ENCODE data around the gene SPATA31E1.

Gene SPATA31E1

GRCh38 chr9:87863882-87864465 lies 18.7 kb upstream of the SPATA31E1 start:
- DNase-seq (ENCODE audit: low read depth, low spot score): no peak

DNA sequence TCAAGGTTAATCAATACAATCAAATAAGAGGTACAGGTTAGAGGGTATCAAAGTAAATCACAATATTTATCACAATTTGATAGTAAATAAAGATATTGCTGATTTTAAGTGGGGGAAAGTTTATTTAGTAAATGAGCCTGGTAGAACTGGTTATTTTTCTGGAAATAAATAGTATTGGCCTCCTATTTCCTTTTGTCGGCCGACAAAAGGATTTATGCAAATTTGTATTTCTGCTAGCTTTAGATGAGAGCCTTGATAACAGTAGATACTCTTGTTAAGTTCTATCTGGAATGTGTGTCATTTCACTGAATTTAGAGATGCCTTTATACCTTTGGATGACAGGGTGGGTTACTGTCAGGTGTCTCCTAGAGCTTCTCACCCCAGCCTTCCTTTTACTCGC lies 17.8 kb upstream of the SPATA31E1 start:
- DNase-seq (ENCODE audit: low read depth, low spot score): no peak

GRCh38 chr9:87865626-87866025 lies 17.1 kb upstream of the SPATA31E1 start:
- DNase-seq (ENCODE audit: low read depth, low spot score): no peak

DNA sequence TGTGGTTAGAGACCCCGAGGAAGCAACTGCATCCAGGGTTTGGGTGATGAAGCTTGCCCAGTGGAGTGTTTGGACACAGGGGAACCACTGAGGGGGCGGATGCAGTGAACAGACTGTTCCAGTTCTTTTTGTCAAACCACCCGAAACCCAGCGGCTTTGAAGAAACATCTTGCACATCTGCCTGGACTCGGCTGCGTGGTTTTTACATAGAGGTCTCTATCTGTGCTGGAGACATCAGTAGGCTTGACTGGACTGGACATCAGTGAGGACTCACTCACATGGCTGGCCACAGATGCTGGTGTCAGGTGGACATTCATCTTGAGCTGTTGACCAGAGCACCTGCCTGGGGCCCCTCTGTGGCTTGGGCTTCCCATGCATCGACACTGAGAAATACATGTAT lies 15.3 kb upstream of the SPATA31E1 start:
- no peak for DNase-seq (ENCODE audit: low read depth, low spot score)

DNA sequence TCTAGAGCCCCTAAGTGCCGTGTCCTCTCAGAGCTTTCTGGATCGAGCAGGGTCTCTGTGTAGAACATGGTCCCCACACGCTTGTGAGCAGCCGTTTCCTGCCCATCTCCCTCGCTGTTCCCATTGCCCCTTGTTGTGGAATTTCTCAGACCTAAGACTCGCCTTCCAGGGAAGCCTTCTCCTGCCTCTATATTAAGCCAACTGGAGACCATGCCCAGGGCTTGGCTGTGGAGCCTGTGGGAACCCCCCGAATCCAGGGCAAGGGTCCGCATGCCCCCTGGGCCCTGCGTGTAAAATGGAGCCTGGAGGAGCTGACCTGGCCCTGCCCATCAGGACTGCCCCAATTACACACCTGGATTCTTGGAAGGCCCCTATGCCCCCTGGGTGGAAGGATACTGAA lies 14.5 kb upstream of the SPATA31E1 start:
- DNase-seq (ENCODE audit: low read depth, low spot score): no peak

DNA sequence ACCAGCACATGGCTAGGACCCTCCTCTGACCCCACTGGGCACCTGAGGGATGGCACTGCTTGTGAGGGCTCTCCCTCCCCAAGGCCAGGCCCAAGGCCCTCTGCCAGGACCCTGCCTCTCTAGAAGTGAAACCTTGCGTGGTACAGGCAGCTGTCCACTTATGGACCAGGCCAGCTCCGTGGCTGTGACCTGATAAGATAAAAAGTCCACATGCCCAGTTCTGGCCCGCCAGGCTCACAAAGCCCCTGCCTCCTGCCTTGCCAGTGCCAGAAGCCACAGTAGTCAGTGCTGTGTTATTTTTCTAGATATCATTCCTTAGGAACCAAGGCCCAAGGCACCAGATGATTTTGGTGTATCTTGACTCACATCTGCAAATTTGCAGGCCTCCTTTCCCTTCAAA lies 14.0 kb upstream of the SPATA31E1 start:
- no peak for DNase-seq (ENCODE audit: low read depth, low spot score)

- no peak for DNase-seq (ENCODE audit: low read depth, low spot score)
Measured at GRCh38 chr9:87869082-87869481, 13.6 kb upstream of the SPATA31E1 start.

- DNase-seq (ENCODE audit: low read depth, low spot score): no peak
Measured at GRCh38 chr9:87871425-87872078, 11.1 kb upstream of the SPATA31E1 start.

- DNase-seq (ENCODE audit: low read depth, low spot score): no peak
Measured at GRCh38 chr9:87872079-87872624, 10.5 kb upstream of the SPATA31E1 start.

- no peak for DNase-seq (ENCODE audit: low read depth, low spot score)
Measured at GRCh38 chr9:87873607-87874303, 8.9 kb upstream of the SPATA31E1 start.

DNA sequence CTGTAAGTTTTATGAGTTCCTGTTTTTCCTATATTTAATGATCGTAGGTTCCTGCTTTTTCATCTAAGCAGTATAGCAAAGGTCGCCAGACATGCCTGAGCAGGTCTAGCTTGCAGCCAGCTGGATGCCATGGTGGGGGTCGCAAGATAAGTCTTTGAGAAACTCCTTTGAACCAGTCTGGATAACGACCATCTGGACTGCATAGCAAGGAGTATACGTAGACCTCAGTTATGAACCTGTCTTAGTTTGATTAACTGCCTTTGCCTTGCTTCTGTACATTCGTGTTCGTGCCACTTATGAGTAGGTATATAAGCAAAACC lies 8.4 kb upstream of the SPATA31E1 start:
- DNase-seq (ENCODE audit: low read depth, low spot score): no peak

GRCh38 chr9:87875060-87875459 lies 7.6 kb upstream of the SPATA31E1 start:
- DNase-seq (ENCODE audit: low read depth, low spot score): no peak

DNA sequence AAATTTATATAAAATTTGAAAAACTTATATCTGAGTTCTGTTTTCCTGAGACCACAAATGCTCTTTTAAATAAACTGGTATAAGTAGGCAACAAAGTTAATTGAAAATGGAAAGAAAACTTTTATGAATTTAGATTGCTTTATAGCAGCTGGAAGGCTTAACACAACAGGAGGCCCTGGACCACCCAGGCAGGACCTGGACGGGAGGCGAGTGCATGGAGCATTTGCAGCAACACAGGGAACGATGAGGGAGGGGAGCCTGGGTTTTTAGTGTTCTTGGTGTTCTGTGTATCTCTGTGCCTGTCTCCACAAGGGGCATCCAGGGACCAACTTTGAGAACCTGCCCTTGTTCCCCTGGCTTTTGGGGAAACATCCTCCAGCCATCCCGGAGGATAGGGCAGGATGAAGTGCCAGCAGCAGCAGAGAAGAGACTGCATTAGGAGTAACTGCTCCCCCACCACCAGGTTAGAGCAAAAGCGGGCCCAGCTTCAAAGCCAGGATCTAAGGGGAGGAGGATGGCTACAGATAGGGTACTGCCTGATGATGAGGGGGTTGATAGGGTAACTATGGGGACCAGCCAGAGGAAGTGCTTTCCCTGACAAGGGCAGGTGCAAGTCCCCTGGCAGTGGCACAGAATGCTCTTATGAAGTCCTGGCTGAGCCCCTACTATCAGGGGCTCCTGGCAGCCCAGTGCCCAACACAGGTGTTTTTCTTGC lies 6.7 kb upstream of the SPATA31E1 start:
- DNase-seq (ENCODE audit: low read depth, low spot score): no peak

DNA sequence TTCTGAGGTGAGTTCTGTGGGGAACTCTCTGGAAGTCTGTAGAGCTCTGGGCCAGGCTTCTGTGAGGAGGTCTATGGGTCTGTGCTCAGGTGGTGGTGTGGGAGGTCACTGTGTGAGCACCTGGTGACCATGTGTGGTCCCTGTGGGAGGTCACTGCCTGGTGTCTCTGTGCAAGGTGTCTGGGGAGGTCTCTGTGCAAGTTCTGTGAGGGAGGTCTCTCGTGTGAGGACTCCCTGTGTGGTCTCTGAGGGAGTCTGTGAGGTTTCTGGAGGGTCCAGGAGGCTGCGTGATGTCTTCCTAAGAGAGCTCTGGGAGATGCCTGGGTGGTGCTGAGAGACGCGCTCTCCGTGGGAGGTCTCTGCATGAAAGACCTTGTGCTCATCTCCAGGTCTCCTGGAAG lies 6.0 kb upstream of the SPATA31E1 start:
- DNase-seq (ENCODE audit: low read depth, low spot score): no peak

DNA sequence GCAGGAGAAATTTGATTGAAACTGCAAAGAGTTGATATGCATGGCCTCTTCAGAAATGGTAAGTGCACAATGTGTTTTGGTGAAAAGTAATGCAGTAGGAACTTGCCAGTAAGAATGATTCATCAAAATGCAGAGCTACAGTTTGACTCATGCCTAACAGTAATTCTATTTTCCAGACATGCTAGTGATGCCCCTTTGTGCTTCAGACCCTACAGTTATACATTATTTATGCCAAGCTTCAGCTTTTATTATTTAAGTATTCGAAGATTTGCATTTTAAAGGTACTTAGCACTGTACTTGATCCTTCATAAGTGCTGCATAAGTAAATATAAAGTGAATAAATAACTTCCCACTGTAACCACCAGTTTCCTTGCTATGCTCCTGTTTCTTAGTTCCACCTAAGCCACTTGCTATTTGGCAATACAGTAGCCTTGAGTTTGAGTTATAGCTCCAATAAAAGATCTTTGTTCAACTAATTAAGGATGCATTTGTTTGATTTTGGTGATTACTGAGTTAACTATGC lies 3.6 kb upstream of the SPATA31E1 start:
- no peak for DNase-seq (ENCODE audit: low read depth, low spot score)

GRCh38 chr9:87880116-87880515 lies 2.6 kb upstream of the SPATA31E1 start:
- DNase-seq (ENCODE audit: low read depth, low spot score): no peak

DNA sequence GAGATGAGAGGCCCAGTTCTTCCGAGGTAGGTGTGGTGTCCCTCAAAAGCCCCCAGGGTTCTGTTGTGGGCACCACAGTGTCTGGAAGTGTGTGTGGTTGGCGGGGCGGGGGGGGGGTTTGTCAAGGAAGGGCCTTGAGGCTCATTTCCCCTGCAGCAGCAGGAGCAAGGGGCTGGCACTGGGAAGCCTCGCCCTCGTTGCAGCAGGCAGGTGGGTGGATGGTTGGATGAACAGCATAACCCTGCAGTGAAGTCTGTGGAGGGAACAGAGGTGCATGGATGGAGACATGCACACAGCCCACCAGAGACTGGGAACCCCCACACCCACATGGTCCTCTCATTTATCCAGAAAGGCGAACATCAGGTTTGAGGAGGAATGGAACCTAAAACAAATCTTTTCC lies 2.0 kb upstream of the SPATA31E1 start:
- DNase-seq (ENCODE audit: low read depth, low spot score): no peak

DNA sequence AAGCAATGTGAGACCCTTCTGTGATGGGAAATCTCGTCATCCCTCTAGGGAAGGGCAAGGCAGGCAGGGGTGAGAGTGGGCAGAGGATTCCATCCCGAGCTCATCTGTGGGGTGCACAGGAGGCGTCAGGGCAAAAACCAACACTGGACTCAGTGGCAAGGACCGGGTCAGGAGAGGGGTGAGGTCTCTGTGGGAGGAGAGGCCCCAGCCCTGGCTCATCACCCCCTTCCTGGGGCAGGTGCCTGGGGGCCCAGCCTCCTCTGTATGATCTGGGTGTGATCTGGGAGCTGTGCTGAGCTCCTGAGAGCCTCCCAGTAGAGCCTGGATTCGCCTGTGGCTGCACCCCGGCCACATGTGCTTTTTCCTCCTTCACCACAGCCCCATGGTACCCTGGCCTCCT lies 597 bp downstream of the SPATA31E1 start:
- DNase-seq (ENCODE audit: low read depth, low spot score): no peak

- no peak for DNase-seq (ENCODE audit: low read depth, low spot score)
Measured at GRCh38 chr9:87883990-87884389, 1.3 kb downstream of the SPATA31E1 start.

DNA sequence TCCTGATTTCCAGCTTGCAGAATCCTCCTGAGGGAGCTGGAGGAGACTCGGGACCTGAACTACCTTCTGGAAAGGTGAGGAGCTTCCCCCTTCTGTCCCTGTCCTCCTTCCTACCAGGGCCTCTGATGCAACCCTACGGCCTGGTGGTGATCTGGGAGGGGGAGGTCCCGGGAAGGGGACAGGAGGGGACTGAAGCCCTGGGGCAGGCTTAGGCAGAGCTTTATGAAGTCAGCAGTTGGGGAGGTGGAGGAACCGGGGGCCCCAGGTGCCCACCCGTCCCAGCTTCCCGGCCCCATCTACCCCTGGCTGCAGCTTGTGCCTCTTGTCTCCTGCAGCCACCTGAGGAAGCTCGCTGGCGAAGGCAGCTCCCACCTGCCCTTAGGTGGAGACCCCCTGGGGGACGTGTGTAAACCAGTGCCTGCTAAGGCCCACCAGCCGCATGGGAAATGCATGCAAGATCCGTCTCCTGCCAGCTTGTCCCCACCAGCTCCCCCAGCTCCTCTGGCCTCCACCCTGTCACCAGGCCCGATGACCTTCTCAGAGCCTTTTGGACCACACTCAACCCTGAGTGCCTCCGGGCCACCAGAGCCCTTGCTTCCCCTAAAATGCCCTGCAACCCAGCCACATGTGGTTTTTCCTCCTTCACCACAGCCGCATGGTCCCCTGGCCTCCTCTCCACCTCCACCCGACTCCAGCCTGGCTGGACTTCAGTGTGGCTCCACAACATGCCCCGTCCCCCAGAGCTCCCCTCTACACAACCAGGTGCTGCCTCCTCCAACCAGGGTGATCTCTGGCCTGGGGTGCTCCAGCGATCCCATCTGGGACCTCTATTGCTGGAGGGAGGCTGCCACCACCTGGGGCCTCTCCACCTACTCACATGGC lies 2.1 kb downstream of the SPATA31E1 start:
- DNase-seq (ENCODE audit: low read depth, low spot score): no peak

DNA sequence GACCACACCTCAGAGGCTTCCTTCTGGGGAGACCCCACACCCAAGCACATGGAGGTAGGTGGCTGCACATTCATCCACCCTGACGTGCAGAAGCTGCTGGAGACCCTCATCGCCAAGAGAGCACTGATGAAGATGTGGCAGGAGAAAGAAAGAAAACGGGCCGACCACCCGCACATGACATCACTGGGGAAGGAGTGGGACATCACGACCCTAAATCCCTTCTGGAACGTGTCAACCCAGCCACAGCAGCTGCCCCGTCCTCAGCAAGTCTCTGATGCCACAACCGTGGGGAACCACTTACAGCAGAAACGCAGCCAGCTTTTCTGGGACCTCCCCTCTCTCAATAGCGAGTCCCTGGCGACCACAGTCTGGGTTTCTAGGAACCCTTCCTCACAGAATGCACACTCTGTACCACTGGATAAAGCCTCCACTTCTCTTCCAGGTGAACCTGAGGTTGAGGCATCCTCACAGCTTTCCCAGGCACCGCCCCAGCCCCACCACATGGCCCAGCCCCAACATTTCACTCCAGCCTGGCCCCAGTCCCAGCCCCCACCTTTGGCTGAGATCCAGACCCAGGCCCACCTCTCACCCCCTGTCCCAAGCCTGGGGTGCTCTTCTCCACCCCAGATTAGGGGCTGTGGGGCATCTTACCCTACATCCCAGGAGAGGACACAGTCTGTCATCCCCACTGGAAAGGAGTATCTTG lies 3.0 kb downstream of the SPATA31E1 start:
- DNase-seq (ENCODE audit: low read depth, low spot score): no peak

Data from activated CD4-positive, CD25-positive, alpha-beta regulatory T cell treated with anti-CD3 and anti-CD28 coated beads, Interleukin-2, amount 50 U/mL, for 16 hours (primary cell).